ENCODE results near the gene CFTR.
A peak's percentile ranks its signal among the peaks of the same experiment; 100 is the strongest.

CFTR gene

DNA sequence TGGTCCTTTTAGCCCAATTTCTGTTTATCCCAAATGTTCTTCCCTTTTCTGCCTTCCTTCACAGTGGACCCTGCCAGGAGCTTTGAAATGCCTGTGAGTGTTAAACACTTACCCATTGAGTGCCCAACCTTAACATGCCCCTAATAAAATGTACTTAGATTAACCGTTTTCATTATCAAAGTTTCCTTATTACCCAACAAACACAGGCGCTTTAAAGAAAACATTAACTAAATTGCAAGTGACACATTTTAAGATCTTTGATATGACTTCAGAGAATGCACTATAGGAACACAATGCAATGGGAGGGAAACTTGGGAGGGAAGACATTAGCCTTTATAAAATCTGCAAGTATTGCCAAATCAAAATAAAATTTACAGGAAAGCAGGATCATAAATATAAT lies 177.0 kb downstream of the CFTR start:
- no peak for DNase-seq

DNA sequence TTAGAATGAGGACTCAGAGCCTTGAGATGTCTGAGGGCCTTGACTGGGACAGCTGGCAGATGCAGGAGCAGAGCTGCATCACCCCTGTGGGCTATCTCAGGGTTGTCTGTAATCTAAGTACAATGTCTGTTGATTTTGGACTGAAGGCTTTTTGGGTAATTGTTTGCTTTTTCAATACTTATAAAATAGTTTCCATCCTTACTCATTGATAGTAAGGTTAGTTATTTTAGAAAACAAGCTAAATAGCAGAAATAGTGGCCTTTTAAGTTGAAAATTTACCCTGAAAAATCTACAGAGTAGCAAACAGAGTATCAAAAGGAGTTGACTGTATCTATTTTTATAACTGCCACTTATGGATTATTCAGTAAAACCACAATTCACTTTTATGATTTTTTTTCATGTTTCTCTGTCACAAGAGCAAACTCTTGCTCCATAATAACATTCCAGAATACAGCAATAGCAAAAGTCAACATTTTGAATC lies 179.7 kb downstream of the CFTR start:
- no peak for DNase-seq

DNA sequence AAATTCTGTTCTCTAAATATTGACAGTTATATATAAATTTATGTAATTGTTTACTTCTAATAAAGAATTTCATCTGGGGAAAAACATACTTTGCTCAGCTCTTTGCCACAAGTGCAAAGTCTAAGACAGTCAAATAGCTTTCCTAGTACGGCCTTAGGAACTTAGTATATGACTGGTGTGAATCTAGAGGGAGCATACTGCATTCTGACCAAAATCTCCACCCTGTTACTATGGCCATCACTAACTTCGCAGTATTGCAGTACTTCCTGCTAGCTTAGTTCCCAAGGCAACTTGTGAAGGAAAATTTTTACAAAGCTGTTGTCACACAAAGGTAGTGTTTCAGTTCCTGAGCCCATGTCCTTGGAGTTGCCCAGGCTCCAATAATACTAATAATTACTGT lies 181.5 kb downstream of the CFTR start:
- no peak for DNase-seq

DNA sequence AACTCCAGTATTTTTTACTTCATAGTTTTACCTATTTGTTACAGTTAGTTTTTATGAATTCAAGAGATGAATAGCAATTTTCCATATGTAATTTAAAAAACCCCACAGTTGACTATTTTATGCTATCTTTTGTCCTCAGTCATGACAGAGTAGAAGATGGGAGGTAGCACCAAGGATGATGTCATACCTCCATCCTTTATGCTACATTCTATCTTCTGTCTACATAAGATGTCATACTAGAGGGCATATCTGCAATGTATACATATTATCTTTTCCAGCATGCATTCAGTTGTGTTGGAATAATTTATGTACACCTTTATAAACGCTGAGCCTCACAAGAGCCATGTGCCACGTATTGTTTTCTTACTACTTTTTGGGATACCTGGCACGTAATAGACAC lies 184.2 kb downstream of the CFTR start:
- DNase-seq: no peak

DNA sequence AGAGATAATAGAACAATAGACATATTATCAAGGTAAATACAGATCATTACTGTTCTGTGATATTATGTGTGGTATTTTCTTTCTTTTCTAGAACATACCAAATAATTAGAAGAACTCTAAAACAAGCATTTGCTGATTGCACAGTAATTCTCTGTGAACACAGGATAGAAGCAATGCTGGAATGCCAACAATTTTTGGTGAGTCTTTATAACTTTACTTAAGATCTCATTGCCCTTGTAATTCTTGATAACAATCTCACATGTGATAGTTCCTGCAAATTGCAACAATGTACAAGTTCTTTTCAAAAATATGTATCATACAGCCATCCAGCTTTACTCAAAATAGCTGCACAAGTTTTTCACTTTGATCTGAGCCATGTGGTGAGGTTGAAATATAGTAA lies 185.5 kb downstream of the CFTR start:
- DNase-seq: no peak

DNA sequence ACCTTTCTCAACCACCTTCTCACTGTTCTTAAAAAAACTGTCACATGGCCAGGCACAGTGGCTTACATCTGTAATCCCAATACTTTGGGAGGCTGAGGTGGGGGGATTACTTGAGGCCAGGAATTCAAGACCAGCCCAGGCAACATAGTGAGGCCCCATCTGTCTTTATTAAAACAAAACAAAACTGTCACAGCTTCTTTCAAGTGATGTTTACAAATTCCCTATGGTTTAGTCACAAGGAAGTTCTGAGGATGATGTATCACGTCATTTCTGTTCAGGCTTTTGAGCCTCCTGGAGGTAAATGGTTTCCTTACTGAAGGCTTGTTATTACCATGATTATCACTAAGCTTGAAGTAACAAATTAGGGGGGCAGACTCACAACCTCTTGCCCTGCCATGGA lies 186.2 kb downstream of the CFTR start:
- DNase-seq: no peak

DNA sequence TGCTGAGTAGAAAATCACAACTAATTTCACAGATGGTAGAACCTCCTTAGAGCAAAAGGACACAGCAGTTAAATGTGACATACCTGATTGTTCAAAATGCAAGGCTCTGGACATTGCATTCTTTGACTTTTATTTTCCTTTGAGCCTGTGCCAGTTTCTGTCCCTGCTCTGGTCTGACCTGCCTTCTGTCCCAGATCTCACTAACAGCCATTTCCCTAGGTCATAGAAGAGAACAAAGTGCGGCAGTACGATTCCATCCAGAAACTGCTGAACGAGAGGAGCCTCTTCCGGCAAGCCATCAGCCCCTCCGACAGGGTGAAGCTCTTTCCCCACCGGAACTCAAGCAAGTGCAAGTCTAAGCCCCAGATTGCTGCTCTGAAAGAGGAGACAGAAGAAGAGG lies 186.9 kb downstream of the CFTR start:
- no peak for DNase-seq

DNA sequence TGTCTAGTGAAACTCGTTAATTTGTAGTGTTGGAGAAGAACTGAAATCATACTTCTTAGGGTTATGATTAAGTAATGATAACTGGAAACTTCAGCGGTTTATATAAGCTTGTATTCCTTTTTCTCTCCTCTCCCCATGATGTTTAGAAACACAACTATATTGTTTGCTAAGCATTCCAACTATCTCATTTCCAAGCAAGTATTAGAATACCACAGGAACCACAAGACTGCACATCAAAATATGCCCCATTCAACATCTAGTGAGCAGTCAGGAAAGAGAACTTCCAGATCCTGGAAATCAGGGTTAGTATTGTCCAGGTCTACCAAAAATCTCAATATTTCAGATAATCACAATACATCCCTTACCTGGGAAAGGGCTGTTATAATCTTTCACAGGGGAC lies 187.6 kb downstream of the CFTR start:
- DNase-seq: no peak

DNA sequence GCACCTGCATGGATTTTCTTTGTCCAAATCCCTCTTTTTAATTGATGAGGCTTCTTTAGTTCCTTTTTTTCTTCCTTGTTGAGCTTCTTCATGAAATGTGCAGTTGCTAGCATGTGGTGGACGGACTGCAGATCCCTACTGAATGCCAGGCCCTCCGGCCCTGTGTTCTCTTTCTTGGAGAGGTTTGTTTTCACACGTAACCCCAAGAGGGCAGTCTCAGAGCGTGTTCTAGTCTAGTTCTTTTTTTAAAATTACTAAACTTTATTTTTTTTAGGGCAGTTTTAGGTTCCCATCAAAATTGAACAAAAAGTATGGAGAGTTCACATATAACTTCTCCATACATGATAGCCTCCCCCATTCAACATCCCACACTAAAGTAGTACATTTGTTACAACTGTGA lies 190.0 kb downstream of the CFTR start:
- peak; percentile 3 for DNase-seq

DNA sequence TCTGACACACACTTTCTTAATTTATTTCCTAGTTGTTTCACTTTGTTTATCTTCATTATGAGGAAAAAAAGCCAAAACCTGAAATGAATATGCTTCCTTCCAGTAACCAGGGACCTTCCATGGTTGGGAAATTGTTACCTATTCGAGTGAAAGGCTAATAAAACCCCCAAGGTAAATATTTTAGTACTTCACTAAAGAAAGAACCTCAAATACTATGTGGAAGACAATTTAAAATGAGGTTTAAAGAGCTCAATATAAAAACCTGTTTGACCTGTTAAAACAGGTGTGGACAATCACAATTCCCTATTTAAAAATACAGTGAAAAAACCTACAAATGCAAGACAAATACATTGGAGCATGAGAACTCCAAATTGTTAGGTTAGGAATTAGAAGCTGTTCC lies 192.6 kb downstream of the CFTR start:
- no peak for DNase-seq

DNA sequence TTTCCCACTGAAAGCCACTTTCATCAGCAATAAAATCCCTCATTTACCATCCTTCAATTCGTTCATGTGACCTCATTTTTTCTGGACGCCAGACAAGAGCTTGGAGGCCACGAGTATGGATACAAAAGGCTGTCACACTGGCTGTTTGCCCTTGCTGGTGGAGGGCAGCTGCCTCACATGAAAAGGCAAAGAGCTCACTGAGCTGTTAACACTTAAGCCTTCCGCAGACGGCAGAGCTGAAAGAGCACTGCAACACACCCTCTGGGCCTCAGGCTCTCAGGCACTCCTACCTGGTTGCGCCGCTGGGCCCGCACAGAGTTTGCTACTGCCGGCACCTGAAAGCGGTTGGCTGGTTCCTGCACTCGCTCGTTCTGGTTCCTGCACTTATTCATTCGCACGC lies 193.5 kb downstream of the CFTR start:
- DNase-seq: peak; percentile 7

DNA sequence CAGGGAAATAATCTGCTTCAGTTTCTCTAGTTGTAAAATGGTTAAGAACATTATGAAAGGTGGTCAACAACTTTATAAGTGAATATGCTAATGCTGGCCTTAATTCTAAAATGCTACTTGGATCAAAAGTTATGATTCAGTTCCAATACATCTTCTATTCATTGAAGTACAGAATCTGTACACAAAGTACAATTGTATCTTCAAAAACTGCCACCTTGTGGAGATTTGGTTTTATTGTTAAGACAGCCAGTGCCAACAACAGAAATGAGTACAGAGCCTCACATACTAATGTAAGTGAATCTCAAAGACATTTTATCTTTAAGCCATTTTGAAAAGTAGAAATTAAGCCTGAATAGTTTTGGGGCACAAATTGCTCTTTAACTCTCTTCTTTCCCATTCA lies 194.0 kb downstream of the CFTR start:
- DNase-seq: peak; percentile 22

DNA sequence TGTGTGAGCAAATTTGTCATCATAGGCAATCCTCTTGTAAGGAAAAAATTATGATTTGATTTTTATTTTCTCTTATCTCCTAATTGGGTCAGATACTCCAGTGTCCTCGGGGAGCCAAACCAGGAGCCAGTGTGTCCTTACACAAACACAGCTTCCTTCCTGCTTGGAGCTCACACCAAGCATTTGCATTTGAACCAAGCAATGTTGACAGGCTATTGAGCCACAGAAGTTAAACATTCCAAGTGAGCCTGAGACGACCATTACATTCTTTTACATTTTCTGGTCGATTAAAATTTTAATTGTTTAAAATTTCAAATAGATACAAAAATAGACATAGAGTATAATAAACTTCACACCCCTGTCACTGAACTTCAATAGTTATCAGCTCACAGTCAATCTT lies 194.8 kb downstream of the CFTR start:
- DNase-seq: no peak

DNA sequence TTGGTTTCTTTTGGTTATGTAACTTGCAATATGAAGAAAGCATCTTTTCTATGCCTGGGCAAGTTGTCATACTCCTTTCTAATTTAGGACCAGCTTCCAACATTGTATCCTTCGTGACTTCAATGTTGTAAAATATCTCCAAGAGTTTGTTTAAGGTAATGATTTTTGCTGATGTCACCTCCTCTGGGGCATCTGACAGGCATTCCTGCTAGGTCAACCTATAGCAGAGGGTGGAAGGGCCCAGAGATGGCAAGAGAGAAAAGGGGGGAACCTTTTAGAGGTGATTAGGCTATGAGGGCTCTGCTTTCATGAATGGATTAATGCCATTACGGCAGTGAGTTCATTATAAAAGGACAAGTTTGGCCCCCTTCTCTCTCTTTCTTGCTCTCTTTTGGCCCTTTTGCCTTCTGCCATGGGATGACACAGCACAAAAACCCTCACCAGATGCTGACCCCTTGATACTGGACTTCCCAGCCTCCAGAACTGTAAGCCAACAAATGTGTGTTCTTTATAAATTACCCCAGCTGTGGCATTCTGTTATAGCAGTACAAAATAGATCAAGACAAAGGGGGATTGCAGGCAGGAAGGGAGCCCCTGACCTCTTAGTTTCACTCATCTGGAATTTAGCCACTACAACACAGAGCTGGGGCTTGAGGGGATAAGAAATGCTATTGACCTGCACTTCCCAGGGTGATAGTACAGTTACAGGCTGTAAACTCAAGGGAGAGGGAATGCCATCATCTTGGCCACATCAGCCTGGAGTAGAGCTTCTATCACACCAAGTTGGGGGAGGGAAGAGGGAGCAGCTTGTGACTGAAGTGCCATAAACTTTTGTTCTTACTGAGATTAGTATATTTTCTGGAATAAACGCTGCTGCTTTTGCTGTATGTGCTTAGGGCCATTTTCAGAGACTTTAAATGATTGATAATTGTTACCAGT lies 195.9 kb downstream of the CFTR start:
- no peak for DNase-seq

DNA sequence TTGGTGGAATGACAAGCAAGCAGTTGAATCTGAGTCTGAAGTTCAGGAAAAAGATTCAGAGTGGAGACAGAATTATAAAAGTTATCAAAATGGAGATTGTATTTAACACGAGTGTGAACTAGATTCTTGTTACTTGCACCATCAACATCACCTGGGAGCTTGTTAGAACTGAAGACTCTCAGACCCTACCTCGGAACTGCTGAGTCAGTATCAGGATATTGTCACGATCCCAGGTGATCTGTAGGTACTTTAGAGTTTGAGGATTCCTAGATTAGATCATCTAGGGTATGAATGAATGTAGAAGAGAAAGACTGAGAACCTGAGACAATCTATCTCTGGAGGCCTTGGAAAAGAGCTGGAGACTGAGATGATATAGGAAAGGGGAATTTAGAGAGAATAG lies 199.3 kb downstream of the CFTR start:
- no peak for DNase-seq

DNA sequence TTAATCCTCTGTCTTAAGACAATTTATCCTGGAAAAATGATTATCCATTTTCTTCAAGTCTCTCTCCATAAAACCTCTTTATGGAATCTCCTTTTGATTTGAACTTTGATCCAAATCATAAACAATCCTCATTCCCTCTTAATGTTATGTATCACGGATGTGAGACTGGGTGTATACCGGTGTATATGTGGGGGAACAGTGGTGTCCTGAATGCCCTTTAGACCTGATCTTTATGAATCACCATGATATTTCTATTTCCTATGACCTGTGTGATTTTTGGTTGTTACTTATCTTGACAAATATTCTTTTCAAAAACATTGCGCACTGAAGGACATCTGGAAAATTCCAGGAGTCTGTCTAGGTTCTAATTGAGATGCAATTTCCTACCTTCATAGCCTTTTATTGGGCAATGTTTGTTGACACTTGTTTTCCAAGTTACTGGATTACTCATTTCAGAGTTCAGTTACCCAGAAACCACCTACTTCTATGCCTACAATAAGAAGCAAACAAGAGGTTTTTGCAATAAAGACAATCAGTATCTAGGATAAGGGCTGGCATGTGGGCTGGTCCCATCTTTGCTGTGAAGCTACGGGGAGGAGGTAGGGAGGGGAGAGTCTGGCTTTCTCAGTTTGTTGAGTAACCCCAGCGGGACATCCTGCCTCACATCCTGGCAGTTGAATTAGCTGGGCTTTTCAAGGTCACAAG lies 203.0 kb downstream of the CFTR start:
- no peak for DNase-seq

DNA sequence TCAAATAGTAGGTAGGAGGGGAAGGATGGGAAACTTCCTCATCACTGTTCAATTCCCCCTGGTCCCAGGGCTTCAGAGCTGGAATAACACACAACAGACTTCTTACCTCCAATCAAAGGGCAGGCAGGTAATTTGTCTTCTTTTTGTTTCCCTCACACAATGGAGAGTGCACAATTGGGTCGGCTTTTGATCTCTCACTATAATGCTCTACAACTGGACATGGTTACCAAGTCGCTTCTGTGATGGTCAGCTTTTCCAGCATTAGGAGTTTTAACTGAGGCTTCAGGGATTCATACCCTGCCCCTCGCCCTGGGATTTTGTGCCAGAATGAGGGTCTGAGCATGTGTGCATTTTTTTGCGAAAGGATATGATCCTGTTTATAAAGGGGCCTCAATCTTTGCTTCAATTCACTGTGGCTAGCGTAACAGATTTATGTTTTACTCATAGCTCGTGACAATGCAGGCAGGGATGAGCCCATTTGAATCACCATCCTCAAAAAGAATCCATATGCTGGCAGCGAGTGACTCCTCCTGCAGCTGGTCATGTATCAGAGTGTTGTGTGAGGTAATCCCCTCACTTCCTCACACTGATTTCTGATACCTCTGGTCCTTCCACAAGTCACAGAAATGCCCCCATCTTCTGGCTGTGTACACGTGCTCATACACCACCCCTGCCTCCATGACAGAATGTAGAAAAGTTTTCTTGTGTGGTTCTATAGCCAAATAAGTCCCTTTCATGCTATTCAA lies 203.8 kb downstream of the CFTR start:
- DNase-seq: peak; percentile 3

DNA sequence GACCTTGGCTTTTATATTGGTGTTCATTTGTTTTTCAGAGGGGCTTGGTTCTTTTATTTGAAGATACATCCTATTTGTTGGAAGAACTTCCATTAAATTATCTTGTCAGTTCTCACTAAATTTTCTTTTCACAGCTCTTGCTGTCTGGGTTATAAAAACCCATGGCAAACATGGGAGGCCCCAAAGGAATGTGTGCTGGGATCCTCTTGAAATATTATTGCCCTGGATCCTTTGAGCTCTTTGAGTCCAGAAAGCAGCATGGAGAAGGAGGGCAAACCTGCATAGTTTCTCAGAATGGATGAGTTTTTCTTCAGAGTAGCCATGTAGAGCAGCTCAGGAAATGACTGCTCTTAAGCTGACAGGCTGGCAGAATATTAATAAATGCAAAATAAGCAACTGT lies 206.0 kb downstream of the CFTR start:
- no peak for DNase-seq

DNA sequence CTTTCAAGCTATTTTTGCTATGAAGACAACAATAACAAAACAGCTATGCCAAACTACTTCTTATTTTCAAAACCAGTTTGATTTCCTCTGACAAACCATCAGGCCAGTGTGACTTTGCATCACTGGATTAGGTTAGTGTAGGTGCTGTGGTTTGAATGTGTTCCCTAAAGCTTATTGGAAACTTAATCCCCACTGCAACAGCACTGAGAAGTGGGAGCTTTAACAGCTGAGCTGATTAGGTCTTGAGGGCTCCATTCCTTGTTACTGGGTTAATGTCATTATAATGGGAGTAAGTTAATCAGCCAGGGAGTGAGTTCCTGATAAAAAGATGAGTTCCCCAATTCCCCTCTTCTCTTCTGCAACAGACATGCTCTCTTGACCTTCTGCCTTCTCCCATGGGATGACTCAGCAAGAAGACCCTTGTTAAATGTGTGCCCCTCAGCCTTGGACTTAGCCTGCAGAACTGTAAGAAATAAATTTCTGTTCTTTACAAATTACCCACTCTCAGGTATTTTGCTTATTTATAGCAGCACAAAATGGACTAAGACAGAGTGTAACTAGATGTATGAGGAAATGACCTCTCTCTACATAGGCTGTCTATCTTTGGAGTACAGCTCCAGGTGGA lies 206.6 kb downstream of the CFTR start:
- DNase-seq: peak; percentile 96

DNA sequence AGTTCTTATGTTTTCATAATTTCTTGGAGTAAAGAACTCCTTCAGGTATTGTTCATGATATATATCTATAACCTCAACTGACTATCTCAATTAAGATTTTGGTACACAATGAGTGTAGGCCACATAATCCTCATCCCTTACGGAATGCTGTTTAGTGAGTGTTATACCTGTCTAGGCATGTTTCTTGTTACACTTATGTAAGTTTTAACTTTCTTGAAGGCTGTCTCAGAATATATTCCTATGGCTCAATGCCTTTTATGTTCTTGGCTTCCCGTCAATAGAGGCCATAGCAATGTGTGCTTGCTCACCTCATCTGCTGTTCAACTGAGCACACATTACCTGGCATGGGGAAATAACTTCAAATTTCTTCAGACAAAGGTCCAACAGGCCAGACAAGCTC lies 208.3 kb downstream of the CFTR start:
- DNase-seq: no peak

DNA sequence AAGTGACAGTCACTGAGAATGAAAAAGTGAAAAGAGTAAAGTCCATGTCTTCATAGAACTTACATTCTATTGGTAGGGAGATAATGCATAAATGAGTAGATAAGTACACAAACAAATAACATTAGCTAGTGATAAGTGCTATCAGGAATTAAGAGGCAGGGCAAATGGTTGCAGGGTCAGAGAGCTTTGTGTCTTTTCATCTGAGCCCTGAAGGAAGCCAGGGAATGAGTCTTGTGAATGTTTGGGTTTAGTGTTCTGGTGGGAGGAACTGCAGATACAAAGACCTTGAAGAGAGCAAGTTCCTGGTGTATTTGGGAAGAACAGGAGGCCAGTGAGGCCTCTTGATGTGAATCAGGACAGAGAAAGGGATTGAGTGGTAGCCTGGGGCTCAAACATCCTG lies 209.6 kb downstream of the CFTR start:
- DNase-seq: no peak

DNA sequence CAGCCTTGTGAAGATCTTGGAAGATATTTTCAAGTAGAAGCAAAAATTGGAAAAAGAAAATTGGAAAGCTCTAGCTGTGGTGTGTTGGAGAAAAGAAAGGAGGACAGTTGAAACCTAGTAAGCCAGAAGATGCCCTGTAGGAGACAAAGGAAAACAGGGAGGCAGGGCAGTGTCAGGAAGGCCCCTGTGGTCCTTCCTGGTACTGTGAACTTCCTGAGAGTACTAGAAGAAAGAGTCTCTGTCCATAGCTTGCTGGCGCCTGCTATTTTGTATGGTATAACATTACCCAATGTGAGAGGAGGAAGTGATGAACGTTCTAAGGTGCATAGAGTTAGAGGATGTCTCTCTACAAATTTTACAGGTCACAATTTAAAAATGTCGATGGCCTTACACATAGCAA lies 210.3 kb downstream of the CFTR start:
- no peak for DNase-seq

DNA sequence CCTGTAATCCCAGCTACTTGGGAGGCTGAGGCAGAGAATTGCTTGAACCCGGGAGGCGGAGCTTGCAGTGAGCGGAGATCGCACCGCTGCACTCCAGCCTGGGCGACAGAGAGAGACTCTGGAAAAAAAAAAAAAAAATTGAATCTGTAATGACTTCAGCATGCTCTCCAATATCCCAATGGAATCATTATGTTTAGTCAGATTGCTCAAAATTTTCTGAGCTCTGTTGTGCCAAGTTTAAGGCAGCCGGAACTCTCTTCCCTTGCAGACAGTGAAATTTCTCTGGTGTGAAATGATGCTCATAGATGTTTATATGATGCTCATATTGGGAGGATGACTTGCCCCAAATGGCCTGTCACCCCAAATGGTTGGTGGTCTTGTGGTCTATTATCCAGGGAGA lies 212.5 kb downstream of the CFTR start:
- no peak for DNase-seq
